HepG2 (cell line): ENCODE data around the gene TXNRD2. TPM values are rescaled to one million over a fixed set of nuclear protein-coding genes. Genes with fewer than 3 reads are reported as not detected.

Experiments
- CEBPG ChIP-seq: IDR thresholded peaks from 2 replicates; pipeline ENCODE4 v1.6.1; 2016
- PBX3 ChIP-seq: sonication (generic); formaldehyde crosslinking; IDR thresholded peaks from 2 replicates; pipeline ENCODE4 v1.8.1; 2023; ENCODE audit warnings: missing genetic modification reagents, inconsistent platforms, borderline replicate concordance
- POLR2A ChIP-seq, 2 experiments: IDR thresholded peaks; 2 replicates each; pipeline ENCODE4 v1.6.1; 2011; ENCODE audit warnings: low read depth in 2 of 2, low read length in 2 of 2, mild to moderate bottlenecking in 1 of 2, moderate library complexity in 1 of 2; ENCODE audit not compliant: insufficient read depth in 1 of 2
- POLR2AphosphoS2 ChIP-seq: IDR thresholded peaks from 2 replicates; pipeline ENCODE4 v1.6.1; 2011; ENCODE audit warnings: low read depth, low read length, improper control_type of control experiment
- TEAD3 ChIP-seq: optimal IDR thresholded peaks from 2 replicates; pipeline ENCODE3; 2016; ENCODE audit warnings: borderline replicate concordance
- ZBTB7A ChIP-seq: sonication (generic); formaldehyde crosslinking; IDR thresholded peaks from 2 replicates; pipeline ENCODE4 v1.8.0; 2022; ENCODE audit warnings: mild to moderate bottlenecking, missing genetic modification reagents
- ZNF354B ChIP-seq: sonication (generic); formaldehyde crosslinking; IDR thresholded peaks from 2 replicates; pipeline ENCODE4 v1.8.0; 2022; ENCODE audit warnings: mild to moderate bottlenecking, missing genetic modification reagents
- ZNF501 ChIP-seq: sonication (generic); formaldehyde crosslinking; IDR thresholded peaks from 2 replicates; pipeline ENCODE4 v1.5.1; 2020; ENCODE audit warnings: mild to moderate bottlenecking, moderate library complexity, missing genetic modification reagents
- ZNF646 ChIP-seq: sonication (generic); formaldehyde crosslinking; IDR thresholded peaks from 2 replicates; pipeline ENCODE4 v1.9.0; 2021; ENCODE audit warnings: mild to moderate bottlenecking, missing genetic modification reagents
- ZNF781 ChIP-seq: sonication (generic); formaldehyde crosslinking; IDR thresholded peaks from 2 replicates; pipeline ENCODE4 v1.5.1; 2020; ENCODE audit warnings: borderline replicate concordance, mild to moderate bottlenecking, missing genetic modification reagents; ENCODE audit errors: not compliant biosample characterization
- ZNF792 ChIP-seq: IDR thresholded peaks from 2 replicates; pipeline ENCODE4 v1.6.1; 2016
- ZNF891 ChIP-seq: sonication (generic); formaldehyde crosslinking; IDR thresholded peaks from 2 replicates; pipeline ENCODE4 v1.5.0; 2020; ENCODE audit warnings: mild to moderate bottlenecking, missing genetic modification reagents
- polyA plus RNA-seq, 8 experiments: library from polyadenylated mRNA; depleted of rRNA in 3 of 8; stranded (reverse) in 7 of 8; unstranded in 1 of 8; fragments of >200 nt; fragmentation: Illumina TruSeq in 4 of 8; extraction: Trizol in 4 of 8; gene quantifications; 2 replicates each; pipeline versions ENCODE4 v1.2.1 to v1.2.3, GENCODE V29; 2011 to 2016; ENCODE audit warnings: low read depth in 4 of 8, missing spikeins in 1 of 8, mixed read lengths in 1 of 8; ENCODE audit not compliant: insufficient read depth in 1 of 8
- total RNA-seq, 5 experiments: library from RNA; depleted of rRNA; stranded (reverse); fragments of >200 nt; fragmentation: Illumina TruSeq; extraction: Trizol; gene quantifications; 2 replicates each; pipeline ENCODE4 v1.2.3, GENCODE V29; 2016; ENCODE audit warnings: low read depth in 1 of 5
- TF ChIP-seq, protein P1 (sequence below): IDR thresholded peaks from 2 replicates; pipeline ENCODE4 v1.6.1; 2016; ENCODE audit warnings: missing compliant biosample characterization, missing genetic modification reagents, borderline replicate concordance
- TF ChIP-seq, protein P2 (sequence below): IDR thresholded peaks from 2 replicates; pipeline ENCODE4 v1.6.1; 2016; ENCODE audit warnings: missing genetic modification reagents, missing compliant biosample characterization
- TF ChIP-seq, protein P3 (sequence below): sonication (generic); formaldehyde crosslinking; IDR thresholded peaks from 2 replicates; pipeline ENCODE4 v1.4.0; 2020; ENCODE audit warnings: mild to moderate bottlenecking, missing genetic modification reagents, borderline replicate concordance

TXNRD2 gene
- total and polyA plus RNA-seq, 2 of the 13 experiments (the other 11 are each of a cell fraction or from before 2014, with no cell fraction given) = 17.5 to 18.6 TPM

GRCh38 chr22:19880786-19881569, 60.6 kb downstream of the TXNRD2 start (continued):
- TF ChIP-seq, protein P1, sequence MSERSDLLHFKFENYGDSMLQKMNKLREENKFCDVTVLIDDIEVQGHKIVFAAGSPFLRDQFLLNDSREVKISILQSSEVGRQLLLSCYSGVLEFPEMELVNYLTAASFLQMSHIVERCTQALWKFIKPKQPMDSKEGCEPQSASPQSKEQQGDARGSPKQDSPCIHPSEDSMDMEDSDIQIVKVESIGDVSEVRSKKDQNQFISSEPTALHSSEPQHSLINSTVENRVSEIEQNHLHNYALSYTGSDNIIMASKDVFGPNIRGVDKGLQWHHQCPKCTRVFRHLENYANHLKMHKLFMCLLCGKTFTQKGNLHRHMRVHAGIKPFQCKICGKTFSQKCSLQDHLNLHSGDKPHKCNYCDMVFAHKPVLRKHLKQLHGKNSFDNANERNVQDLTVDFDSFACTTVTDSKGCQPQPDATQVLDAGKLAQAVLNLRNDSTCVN (CRISPR knock-in tag) = no peak
- TF ChIP-seq, protein P2, sequence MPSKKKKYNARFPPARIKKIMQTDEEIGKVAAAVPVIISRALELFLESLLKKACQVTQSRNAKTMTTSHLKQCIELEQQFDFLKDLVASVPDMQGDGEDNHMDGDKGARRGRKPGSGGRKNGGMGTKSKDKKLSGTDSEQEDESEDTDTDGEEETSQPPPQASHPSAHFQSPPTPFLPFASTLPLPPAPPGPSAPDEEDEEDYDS (CRISPR knock-in tag) = 0 out of 2 replicates have a peak, but pooled peaks have one; percentile 36
- TF ChIP-seq ZNF781 (CRISPR knock-in tag) = no peak
- TF ChIP-seq ZNF891 (CRISPR knock-in tag) = no peak
- 0 out of 2 replicates have a peak, but pooled peaks have one; percentile 33 for TF ChIP-seq ZNF792 (CRISPR knock-in tag)
- TF ChIP-seq TEAD3 (CRISPR knock-in tag) = peak; percentile 100
- no peak for TF ChIP-seq ZBTB7A
- TF ChIP-seq CEBPG (CRISPR knock-in tag) = no peak
- TF ChIP-seq ZNF354B = no peak
- no peak for TF ChIP-seq PBX3 (CRISPR knock-in tag)
- no peak for TF ChIP-seq ZNF646
- TF ChIP-seq, protein P3, sequence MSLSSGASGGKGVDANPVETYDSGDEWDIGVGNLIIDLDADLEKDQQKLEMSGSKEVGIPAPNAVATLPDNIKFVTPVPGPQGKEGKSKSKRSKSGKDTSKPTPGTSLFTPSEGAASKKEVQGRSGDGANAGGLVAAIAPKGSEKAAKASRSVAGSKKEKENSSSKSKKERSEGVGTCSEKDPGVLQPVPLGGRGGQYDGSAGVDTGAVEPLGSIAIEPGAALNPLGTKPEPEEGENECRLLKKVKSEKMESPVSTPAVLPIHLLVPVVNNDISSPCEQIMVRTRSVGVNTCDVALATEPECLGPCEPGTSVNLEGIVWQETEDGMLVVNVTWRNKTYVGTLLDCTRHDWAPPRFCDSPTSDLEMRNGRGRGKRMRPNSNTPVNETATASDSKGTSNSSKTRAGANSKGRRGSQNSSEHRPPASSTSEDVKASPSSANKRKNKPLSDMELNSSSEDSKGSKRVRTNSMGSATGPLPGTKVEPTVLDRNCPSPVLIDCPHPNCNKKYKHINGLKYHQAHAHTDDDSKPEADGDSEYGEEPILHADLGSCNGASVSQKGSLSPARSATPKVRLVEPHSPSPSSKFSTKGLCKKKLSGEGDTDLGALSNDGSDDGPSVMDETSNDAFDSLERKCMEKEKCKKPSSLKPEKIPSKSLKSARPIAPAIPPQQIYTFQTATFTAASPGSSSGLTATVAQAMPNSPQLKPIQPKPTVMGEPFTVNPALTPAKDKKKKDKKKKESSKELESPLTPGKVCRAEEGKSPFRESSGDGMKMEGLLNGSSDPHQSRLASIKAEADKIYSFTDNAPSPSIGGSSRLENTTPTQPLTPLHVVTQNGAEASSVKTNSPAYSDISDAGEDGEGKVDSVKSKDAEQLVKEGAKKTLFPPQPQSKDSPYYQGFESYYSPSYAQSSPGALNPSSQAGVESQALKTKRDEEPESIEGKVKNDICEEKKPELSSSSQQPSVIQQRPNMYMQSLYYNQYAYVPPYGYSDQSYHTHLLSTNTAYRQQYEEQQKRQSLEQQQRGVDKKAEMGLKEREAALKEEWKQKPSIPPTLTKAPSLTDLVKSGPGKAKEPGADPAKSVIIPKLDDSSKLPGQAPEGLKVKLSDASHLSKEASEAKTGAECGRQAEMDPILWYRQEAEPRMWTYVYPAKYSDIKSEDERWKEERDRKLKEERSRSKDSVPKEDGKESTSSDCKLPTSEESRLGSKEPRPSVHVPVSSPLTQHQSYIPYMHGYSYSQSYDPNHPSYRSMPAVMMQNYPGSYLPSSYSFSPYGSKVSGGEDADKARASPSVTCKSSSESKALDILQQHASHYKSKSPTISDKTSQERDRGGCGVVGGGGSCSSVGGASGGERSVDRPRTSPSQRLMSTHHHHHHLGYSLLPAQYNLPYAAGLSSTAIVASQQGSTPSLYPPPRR (CRISPR knock-in tag) = no peak
- TF ChIP-seq POLR2A (IDR thresholded peaks at IDR 0.05; ENCODE audit: insufficient read depth in 1 of 2, low read depth in 2 of 2, low read length in 2 of 2) = no peak
- TF ChIP-seq ZNF501 (CRISPR knock-in tag) = peak; percentile 63
- TF ChIP-seq POLR2AphosphoS2 = no peak
